Mucosa of descending colon (tissue), 3 donors: ENCODE data around the gene CABLES2. TPM values are rescaled to one million over a fixed set of nuclear protein-coding genes. Genes with fewer than 3 reads are reported as not detected.

Experiments used
- ATAC-seq: fragments of 200-7000 bp; cut with Tn5 transposase; one replicate; pipeline ENCODE4 v1.9.1; 2020; ENCODE audit warnings: mild to moderate bottlenecking, moderate library complexity
- DNase-seq, 3 donors: peaks; one replicate each; pipeline ENCODE4 v3.0.0-alpha.2; 2020
- H3K36me3 ChIP-seq: fragments of 200-600 bp; one replicate; pipeline ENCODE4 v1.8.0; 2021; ENCODE audit warnings: low read depth, mild to moderate bottlenecking
- H3K4me1 ChIP-seq: fragments of 200-600 bp; one replicate; pipeline ENCODE4 v1.8.0; 2021; ENCODE audit warnings: low read depth, mild to moderate bottlenecking
- H3K4me3 ChIP-seq: fragments of 200-600 bp; one replicate; pipeline ENCODE4 v1.8.0; 2021; ENCODE audit warnings: mild to moderate bottlenecking
- H3K9me3 ChIP-seq: fragments of 200-600 bp; one replicate; pipeline ENCODE4 v1.8.0; 2021; ENCODE audit warnings: mild to moderate bottlenecking
- intact Hi-C, 2 donors: fragments of 100-400 bp; cut with DNase I in 1 of 2; cut with micrococcal nuclease in 1 of 2; formaldehyde crosslinking; loops; one replicate each; pipeline versions ENCODE4 v1.11.0 to v1.11.1; 2022; cut with DNase I, micrococcal nuclease
- total RNA-seq, 3 donors: library from RNA; stranded (reverse); fragmentation: NEBNext Ultra II Directional in 2 of 3; extraction: Animal tissue kit (Norgen Biotek cat#: 25700) in 2 of 3; gene quantifications; one replicate each; pipeline versions ENCODE4 v1.2.1 to v1.2.4, GENCODE V29; 2021 to 2023
- TF ChIP-seq, protein P1 (sequence below): fragments of 200-600 bp; IDR thresholded peaks from one replicate; pipeline ENCODE4 v1.8.0; 2022; ENCODE audit warnings: antibody characterized with exemption, mild to moderate bottlenecking
- donor health status: DM: no; HTN: no; CAD: no; lungs with moderate emphysema.
- donor health status: DM: no; HTN: no; CAD: no.
- donor health status: DM: no; HTN: yes; CAD: no.

Gene CABLES2
- total RNA-seq, 3 donors from 2014 or later: 5.4 to 9.3 (median 6.6) TPM

DNA sequence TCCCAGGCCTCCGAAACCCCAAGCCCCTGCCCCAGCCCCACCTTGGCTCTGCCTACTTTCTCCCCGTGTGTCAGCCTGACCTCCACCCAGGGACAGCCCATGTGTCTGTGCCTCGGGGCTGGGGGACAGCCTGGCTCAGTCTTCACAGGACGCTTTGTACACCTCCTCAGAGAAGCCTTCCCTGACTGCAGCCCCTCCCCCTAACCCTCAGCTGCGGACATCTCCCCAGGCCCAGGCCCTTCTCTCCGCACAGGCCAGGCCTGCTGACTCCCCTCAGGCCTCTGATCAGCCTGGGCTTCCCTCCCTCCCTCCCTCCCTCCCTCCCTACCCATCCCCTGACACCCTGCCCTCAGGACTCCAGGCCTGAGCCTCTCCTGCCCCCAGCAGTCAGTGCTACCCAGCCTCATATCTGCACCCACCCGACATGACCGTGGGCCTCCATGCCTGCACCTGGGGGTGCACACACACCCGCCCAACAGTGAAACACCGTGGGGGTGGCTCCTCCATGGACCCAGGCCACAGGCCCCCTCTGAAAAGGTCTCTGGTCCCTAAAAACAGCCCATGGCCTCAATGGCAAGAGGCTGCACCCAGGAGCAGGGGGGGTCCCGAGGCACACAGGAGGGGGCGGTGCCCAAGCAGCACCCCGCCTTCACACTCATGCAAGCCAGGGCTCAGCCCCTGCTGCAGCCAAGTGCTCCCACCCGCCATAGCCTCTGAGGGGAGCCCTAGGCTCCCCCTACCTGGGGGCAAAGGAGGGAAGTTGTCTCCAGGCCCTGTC, 52.9 kb downstream of the CABLES2 start:
- intact Hi-C loops: no loop called here
- TF ChIP-seq, protein P1, sequence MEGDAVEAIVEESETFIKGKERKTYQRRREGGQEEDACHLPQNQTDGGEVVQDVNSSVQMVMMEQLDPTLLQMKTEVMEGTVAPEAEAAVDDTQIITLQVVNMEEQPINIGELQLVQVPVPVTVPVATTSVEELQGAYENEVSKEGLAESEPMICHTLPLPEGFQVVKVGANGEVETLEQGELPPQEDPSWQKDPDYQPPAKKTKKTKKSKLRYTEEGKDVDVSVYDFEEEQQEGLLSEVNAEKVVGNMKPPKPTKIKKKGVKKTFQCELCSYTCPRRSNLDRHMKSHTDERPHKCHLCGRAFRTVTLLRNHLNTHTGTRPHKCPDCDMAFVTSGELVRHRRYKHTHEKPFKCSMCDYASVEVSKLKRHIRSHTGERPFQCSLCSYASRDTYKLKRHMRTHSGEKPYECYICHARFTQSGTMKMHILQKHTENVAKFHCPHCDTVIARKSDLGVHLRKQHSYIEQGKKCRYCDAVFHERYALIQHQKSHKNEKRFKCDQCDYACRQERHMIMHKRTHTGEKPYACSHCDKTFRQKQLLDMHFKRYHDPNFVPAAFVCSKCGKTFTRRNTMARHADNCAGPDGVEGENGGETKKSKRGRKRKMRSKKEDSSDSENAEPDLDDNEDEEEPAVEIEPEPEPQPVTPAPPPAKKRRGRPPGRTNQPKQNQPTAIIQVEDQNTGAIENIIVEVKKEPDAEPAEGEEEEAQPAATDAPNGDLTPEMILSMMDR: no peak
- H3K9me3 ChIP-seq: no peaks in the 10 kb centered on the region
- ATAC-seq: no peak
- peaks cover 16% of the 10 kb centered on the region for H3K4me1 ChIP-seq
- H3K36me3 ChIP-seq: no peaks in the 10 kb centered on the region
- DNase-seq: no peak
- H3K4me3 ChIP-seq: no peak overlapping the region

DNA sequence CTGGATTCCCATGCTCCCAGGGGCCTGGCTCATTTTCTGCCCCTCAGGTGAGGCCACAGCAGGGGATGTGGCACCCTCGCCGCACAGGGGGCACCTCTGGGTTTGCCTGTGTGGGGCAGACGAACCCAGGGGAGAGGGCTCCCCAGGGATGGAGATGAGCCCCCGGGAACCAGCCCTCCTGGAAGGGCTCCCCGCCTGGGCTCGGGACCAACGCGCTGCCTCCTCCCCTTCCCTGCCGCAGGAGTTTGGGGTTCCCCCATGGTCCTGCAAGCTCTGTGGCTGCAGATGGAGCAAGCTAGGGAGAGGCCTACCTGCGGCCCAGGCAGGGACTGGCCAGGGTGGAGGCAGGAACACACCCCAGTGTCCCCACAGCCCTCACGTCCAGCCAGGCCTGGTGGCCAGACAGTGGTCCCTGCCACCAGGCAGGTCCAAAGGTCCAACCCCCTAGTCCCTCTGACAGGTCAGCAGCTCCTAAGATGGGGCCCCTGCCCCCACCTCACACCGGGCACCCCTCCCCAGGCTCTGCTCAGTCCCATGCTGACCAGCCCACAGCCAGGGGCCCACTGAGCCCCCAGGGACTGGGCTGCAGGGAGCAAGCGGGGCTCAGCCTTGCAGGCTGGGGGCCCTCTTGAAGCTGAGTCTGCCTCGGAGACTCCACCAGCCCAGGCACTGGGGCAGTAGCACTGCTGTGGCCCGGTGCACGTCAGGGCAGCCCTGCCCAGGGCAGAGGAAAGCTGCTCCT, 53.6 kb downstream of the CABLES2 start:
- intact Hi-C loops: no loop called here
- H3K9me3 ChIP-seq: no peaks in the 10 kb centered on the region
- H3K36me3 ChIP-seq: no peaks in the 10 kb centered on the region
- TF ChIP-seq, protein P1: no peak
- H3K4me1 ChIP-seq: peaks cover 13% of the 10 kb centered on the region
- no peak for DNase-seq
- ATAC-seq: no peak
- H3K4me3 ChIP-seq: no peak overlapping the region

DNA sequence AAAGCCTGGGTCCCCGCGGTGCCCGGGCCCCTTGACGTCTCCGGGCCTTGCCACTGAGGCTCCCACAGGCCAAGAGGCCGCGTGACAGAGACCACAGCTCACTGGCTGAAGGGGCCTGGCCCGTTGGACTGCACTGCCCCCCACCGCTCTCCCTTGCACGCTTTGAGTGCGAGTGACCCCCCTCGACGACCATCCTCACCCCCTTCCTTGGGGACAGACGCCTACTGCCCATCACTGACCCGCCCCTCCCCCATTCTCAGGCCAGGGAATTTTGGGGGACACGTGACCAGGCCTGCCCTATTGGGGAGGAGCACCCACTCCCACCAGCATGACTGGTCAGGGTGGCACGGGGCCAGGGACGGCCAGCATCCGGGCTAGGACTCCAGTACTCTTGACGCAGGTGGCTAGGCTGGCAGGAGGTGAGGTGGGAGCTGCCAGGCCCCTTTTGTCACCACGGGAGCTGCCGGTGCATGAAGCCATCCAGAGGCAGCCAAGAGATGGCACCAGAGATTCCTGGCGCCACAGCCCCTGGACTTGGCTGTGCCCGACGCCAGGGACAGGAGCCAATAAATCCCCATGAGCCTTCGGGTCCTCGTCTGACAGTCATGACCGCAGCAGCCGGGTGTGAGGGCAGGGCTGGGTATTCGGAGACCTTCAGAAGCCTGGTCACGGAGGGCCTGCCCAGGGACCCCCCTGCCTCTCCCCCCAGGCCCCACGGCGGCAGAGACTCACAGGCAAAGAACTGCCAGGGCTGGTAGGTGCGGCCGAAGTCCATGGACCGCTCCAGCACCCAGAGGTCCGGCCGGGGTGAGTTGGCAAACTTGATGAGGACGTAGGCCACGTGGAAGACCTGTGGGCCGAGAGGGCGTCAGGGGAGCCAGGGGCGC, 54.4 kb downstream of the CABLES2 start:
- no peaks in the 10 kb centered on the region for H3K9me3 ChIP-seq
- no peak for DNase-seq
- no peaks in the 10 kb centered on the region for H3K36me3 ChIP-seq
- ATAC-seq: no peak
- H3K4me3 ChIP-seq: no peak overlapping the region
- peaks cover 13% of the 10 kb centered on the region for H3K4me1 ChIP-seq
- intact Hi-C loops: no loop called here
- TF ChIP-seq, protein P1: no peak

DNA sequence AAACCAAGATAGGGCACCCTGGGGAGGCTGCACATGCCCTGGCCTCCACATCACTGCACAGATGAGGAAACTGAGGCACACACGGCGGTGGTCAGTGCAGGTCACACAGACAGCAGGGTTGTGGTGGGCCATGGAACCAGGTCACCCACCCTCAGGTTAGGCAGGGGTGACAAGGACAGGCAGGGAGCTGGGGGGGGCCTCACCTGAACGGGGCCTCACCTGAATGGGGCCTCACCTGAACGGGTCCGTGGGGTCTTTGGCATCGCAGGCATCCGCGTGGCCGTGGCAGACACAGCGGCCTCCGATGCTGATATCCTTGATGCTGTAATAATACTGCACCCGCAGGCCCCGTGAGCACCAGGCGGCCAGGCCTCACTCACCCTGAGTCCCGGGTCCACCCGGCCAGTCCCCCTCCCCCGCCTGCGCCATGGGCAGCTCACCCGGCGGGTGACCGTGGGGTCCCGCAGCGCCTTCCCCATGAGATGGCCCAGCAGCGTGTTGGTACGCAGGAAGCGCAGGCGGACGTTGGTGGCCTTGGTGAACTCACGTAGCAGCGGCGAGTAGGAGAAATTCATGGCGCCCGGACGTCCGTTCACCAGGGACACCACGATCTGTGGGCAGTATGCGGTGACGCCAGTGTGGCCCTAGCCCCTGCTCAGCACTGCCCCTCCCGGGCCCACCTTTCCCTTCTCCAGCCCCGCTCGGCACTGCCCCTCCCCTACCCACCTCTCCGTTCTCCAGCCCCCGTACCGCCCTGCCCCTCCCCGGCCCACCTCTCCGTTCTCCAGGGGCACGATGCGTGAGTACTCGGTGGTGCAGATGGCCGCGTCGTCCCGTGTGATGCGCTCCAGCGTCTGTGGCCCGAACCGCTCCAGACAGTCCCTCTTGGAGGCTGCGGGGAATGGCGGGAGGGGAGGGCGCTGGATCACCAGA, 55.4 kb downstream of the CABLES2 start:
- intact Hi-C loops: no loop called here
- H3K36me3 ChIP-seq: no peaks in the 10 kb centered on the region
- DNase-seq: no peak
- H3K9me3 ChIP-seq: no peaks in the 10 kb centered on the region
- H3K4me1 ChIP-seq: peaks cover 13% of the 10 kb centered on the region
- H3K4me3 ChIP-seq: no peak overlapping the region
- no peak for ATAC-seq
- TF ChIP-seq, protein P1: no peak
